HG02884 (cell line): ENCODE measurements around the gene RPL7A.
"Not testable (repeated sequence)": the region's sequence is repeated elsewhere in the genome, so short reads cannot be mapped to it uniquely, and the experiment has no call there.

Experiments
- ATAC-seq: cut with Tn5 transposase; IDR thresholded peaks from one replicate; pipeline ENCODE4 v1.9.1; 2021; ENCODE audit warnings: mild to moderate bottlenecking, moderate library complexity; ENCODE audit not compliant: unreplicated experiment

Gene RPL7A

DNA sequence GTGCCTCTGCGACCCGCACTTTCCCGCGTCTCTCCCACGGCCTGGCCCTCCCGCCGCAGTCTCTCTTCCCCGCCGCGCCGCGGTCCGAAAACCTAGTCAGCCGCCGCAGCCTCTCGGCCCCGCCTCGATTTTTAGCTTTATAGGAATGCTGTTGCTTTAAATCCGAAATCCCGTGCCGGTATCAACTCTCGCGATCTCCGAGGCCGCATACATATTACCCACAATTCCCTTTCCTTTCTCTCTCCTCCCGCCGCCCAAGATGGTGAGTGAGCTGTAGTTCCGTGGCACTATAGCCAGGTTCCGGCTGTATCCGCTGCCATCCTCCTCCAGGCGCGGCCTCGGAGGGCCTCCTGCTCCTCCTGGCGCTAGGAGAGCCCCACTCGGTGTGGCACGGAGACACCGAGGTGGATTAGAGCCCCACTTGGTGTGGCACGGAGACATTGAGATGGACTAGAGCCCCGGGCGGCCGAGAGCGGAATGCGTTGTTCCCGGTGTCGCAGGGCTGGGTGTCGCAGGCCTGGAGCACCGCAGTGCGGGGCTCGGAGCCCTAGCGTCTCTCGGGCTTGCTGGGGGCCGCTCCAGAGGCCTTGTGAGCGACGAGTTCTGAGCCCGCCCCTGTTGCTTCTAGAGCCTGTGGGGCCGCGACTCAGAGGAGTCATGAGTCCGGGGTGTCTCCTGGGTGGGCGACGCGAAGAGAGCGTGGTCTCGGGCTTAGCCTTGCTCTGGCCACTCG lies at the start of gene RPL7A, which contains the start of gene MED22:
TSS of gene RPL7A (plus strand) at position 234 of the 733 bp plus-strand sequence. CDS start at position 260, 26 bp downstream.
TSS of gene MED22 (minus strand) at position 147 of the 733 bp plus-strand sequence. CDS start 1,469 bp downstream, outside the sequence.
- ATAC-seq = no peak

DNA sequence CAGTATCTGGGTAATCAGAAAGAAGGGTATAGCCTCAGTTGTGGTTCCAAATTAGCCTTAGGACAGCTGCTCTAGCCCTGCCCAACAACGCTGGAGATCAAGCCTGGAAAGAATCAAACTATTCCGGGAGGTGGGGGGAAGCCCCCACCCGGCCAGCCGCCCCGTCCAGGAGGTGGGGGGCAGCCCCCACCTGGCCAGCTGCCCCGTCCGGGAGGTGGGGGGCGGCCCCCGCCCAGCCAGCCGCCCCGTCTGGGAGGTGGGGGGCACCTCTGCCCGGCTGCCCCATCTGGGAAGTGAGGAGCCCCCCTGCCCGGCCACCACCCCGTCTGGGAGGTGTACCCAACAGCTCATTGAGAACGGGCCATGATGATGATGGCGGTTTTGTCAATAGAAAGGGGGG lies 48.0 kb upstream of the RPL7A start:
- not testable (repeated sequence) for ATAC-seq

- ATAC-seq = no peak
These were observed 46.5 kb upstream of the RPL7A start for GRCh38 chr9:133301253-133302230.

GRCh38 chr9:133303266-133304157 lies 44.5 kb upstream of the RPL7A start:
- no peak for ATAC-seq

- no peak for ATAC-seq
These were observed 43.9 kb upstream of the RPL7A start for GRCh38 chr9:133304158-133304470.

- no peak for ATAC-seq
These were observed 43.3 kb upstream of the RPL7A start for GRCh38 chr9:133304477-133305377.

DNA sequence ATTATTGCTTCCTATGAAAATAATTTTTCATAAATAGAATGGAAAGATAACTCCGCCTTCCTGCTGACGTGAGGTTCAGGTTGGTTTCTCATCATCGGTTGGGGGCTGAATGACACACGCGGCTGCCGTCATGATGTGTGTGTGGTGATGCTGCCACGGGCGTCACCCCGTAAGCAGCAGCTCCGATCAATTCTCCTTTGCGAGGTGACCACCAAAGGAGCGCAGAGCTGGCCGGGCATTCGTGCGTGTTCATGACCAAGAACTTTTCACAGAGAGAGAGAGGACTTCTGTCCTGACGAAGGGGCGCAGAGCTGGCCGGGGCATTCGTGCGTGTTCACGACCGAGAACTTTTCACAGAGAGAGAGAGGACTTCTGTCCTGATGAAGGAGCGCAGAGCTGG lies 42.3 kb upstream of the RPL7A start:
- no peak for ATAC-seq

GRCh38 chr9:133306242-133307204 lies 41.5 kb upstream of the RPL7A start:
- ATAC-seq = no peak

- ATAC-seq = no peak
These were observed 40.7 kb upstream of the RPL7A start for GRCh38 chr9:133307301-133307700.

DNA sequence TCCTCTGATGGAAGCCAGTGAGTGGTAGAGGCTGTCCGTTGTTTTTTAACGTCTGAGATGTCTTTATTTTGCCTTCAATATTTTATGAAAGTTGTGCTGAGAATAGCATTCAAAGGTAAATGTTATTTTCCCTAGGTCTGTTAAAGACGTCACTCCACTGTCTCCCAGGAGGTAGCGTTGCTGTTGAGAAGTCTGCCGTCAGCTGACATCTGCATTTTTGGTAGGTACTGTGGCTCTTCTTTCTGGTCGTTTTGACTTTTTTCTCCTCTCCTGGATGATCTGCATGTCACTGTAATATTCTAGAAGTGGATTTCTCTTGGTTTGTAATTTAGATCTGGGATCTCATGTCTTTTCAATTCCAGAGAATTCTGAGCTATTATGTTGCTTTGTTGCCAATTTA lies 38.4 kb upstream of the RPL7A start:
- ATAC-seq = no peak

- ATAC-seq = no peak
These were observed 32.0 kb upstream of the RPL7A start for GRCh38 chr9:133315997-133316396.

- ATAC-seq = not testable (repeated sequence)
These were observed 30.5 kb upstream of the RPL7A start for GRCh38 chr9:133317551-133317950.

DNA sequence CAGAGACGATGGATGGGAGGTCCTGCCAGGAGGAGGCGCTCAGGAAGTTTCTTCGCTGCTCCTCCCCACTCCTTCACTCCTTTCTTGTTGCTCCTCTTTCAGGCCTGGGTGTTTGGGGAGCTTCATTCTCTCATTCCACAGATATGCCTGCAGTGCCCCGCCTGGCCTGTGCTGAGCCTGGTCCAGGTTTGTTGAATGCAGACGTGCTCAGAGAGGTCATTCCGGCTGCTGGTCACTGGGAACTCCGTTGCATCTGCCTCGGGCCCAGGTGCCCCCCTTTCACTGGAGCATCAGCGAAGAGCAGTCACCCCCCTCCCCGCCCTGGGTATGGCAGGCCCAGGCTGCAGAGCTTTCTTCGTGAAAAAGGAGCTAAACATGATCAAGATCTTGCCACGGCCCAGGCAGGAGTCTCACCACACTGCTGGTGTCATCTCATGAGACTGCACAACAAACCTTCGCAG lies 27.6 kb upstream of the RPL7A start:
- no peak for ATAC-seq

DNA sequence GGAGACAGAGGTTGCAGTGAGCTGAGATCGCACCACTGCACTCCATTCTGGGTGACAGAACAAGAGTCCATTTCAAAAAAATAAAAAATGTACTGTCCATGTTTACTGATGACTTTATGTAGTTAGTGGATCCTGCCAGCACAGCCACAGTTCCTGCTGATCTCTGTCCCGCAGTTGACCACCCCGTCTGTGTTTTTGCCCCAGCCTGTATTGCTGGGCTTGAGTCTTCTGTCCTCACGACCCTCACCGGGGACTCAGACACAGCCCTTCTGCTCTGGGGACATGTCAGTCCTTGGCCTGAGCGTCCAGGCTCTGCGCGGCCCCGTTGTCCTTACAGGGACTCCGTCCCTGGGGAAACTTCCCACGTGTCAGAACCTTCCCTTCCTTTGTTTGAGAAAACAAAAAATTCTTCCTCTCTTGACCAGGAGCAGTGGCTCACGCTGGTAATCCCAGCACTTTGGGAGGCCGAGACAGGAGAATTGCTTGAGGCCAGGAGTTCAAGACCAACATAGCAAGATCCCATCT lies 26.5 kb upstream of the RPL7A start:
- ATAC-seq = no peak

DNA sequence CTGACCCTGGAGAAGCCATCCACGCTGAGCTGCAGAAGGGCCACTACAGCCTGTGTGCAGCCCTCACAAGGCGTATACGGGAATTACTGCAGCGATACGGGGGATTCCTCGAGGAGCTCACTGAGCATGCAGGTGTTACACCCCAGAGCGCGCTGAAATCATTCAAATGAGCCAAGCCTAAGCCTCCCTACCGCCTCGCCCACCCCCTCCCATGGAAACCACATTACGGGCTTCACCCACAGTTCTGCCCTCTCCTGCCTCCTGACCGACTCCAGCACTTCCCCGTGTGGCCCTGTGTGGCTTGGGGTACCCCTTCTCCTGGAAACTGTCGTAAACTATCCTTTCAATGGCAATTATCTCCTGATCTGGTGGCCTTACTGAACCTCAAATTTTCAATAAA lies 25.3 kb upstream of the RPL7A start:
- ATAC-seq = no peak

DNA sequence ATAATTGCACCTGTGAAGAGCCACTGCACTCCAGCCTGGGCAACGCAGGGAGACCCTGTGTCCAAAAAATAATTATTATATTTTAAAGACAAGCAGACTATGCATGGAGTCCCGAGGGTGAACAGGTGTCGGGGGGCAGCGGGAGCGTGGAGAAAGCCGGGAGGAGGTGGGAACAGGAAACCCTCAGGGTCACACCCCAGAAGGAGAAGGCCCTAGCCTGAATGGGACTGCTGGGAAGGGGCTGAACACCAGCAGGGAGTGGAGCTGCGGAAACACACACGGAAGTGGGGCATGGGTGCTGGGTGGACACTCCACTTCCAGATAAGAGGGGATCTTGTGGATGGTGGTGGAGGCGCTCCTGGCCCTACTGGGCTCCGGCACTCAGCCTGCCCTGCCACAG lies 24.8 kb upstream of the RPL7A start:
- ATAC-seq = no peak

DNA sequence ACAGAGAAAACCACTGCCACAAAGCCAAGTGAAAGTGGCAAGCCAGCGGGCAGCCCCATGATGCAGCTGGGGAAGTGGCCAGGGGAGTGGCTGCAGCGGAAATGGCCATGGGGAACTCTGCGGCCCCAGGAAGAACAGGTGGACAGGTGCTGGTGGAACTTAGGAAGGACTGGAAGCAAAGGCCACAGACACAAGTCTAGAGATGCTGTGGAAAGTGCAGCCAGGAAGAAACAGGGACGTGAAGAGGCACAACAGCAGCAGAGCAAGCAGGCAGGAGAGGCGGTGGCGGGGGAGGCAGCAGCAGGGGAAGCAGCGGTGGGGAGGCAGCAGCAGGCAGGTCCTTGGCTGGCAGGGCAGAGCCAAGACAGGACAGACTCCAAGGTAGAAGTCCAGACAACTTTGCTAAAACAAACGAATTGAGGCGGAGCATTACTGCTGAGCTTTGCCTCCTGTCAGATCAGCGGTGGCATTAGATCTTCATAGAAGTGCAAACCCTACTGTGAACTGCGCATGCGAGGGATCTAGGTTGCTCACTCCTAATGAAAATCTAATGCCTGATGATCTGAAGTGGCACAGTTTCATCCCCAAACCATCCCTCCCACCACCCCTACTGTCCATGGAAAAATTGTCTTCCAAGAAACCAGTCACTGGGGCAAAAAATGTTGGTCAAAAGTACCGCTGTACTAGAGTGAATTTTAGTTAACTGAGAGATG lies 23.9 kb upstream of the RPL7A start:
- no peak for ATAC-seq

DNA sequence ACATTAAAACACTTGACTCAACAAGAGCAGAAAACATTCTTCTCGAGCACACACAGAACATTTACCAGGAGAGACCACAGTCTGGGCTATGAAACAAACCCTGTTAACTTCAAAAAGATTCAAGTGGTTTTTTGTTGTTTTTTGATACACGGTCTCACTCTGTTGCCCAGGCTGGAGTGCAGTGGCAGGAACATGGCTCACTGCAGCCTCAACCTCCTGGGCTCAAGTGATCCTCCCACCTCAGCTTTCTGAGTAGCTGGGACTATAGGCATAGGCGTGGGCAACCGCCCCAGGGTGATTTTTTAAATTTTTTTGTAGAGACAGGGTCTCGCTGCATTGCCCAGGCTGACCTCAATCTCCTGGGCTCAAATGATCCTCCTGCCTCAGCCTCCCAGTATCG lies 21.0 kb upstream of the RPL7A start:
- not testable (repeated sequence) for ATAC-seq
